UCSD-AML1 (cell line): ENCODE results near the gene MICU1.
"Not testable (repeated sequence)": the region's sequence is repeated elsewhere in the genome, so short reads cannot be mapped to it uniquely, and the experiment has no call there.

Source experiments
- DNase-seq: peaks from one replicate; lab custom pipeline; 2025; ENCODE audit not compliant: unreplicated experiment; lab: John Stamatoyannopoulos, UW

MICU1 gene

DNA sequence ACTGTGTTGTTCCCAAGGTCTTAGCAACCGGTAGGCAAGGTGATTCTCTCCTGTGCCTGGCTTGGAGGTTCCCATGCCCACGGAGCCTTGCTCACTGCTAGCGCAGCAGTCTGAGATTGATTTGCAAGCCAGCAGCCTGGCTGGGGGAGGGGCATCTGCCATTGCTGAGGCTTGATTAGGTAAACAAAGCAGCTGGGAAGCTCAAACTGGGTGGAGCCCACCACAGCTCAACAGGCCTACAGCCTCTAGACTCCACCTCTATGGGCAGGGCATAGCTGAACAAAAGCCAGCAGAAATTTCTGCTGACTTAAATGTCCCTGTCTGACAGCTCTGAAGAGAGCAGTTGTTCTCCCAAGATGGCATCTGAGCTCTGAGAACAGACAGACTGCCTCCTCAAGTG, 230.3 kb downstream of the MICU1 start:
- DNase-seq, result not testable (repeated sequence)

GRCh38 chr10:72392571-72392970, 233.3 kb downstream of the MICU1 start:
- DNase-seq, result no peak

GRCh38 chr10:72390764-72391163, 235.1 kb downstream of the MICU1 start:
- no peak for DNase-seq

GRCh38 chr10:72389716-72390115, 236.2 kb downstream of the MICU1 start:
- no peak for DNase-seq

GRCh38 chr10:72389014-72389413, 236.9 kb downstream of the MICU1 start:
- DNase-seq, result no peak

GRCh38 chr10:72388062-72388461, 237.8 kb downstream of the MICU1 start:
- DNase-seq, result no peak

GRCh38 chr10:72386916-72387586, 238.8 kb downstream of the MICU1 start:
- DNase-seq, result no peak

DNA sequence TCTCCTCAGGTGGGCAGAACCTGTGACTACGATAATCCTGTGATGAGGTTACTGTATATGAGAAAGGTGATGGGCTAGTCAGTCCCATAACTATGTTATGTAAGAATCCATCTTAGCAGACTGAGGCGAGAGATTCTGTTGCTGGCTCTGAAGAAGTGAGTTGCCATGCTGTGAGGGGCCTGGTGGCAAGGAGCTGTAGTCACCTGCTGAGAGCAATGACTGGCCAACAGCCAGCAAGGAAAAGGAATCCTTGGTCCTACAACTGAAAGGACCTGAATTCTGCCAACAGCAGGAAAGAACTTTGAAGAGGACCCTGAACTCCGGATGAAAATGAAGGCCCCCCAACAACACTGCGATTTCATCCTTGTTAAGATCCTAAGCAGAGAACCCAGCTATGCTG, 240.2 kb downstream of the MICU1 start:
- no peak for DNase-seq

DNA sequence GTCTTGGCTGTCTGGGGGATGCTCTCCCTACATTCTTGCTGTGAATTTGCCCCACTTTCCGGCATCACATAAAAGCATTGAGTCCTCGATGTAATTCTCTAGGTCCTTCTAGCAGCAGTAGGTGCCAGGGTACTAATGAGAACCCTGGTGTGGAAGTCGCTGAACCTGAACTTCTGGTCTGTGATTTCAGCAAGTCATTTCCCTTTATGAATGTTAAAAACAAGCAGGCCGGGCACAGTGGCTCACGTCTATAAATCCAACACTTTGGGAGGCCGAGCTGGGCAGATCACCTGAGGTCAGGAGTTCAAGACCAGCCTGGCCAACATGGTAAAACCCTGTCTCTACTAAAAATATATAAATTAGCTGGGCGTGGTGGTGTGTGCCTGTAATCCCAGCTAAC, 240.9 kb downstream of the MICU1 start:
- not testable (repeated sequence) for DNase-seq

DNA sequence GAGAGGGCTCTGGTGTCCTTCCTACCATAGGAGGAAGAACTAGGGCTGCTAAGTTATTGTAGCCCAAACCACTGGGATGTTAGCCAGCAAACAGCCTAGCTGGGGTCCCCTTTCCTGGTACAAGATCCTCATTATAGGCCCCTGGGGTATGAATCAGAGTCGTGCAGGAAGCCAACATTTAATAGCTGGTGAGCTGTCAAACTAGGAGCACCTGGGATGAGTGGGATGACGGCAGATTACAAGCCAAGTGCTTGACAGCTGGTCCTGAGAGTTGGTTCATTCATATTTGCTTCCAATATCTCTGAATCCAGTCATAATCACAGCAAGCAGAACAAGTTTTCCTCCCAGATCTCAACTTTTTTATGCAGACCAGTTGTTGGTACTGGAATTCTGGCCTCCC, 246.1 kb downstream of the MICU1 start:
- no peak for DNase-seq

DNA sequence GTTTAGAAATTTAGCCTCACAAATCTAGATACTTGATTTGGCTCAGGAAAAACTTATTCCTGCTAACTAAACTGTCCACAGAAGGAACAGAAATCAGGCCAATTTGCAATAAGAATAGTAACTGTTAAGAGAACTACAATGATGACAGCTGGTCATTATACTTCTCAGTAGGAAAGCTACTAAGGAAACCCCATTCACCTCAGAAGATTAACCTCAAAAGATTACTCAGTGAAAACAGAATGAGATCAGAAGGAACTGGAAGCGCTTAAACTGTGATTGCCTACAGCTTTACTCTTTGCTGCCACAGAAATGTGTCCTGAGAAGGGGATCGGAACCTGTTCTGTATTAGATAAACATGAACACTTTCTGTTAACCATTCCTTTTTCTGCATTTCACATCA, 246.8 kb downstream of the MICU1 start:
- DNase-seq, result no peak

- peak; percentile 17 for DNase-seq
These were observed 250.3 kb downstream of the MICU1 start for GRCh38 chr10:72375585-72375984.

DNA sequence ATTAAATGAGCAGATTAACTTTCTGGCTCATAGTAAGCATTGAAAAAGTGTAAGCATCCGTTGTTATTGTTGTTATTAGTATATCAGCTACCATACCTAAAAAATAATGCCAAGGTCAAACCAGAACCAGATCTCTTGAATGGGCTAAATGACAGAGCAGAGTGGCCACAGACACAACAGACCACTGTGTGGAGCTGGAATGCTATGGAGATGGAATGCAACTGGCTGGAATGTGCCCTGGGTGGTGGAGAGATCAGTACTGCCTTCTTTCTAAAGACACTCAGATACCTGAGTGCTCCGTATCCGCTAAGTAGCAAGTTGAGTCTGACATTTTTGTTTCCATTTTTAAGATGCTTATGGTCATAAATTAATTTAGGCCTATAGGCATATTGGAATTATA, 250.7 kb downstream of the MICU1 start:
- no peak for DNase-seq

GRCh38 chr10:72370201-72370722, 255.6 kb downstream of the MICU1 start:
- no peak for DNase-seq

DNA sequence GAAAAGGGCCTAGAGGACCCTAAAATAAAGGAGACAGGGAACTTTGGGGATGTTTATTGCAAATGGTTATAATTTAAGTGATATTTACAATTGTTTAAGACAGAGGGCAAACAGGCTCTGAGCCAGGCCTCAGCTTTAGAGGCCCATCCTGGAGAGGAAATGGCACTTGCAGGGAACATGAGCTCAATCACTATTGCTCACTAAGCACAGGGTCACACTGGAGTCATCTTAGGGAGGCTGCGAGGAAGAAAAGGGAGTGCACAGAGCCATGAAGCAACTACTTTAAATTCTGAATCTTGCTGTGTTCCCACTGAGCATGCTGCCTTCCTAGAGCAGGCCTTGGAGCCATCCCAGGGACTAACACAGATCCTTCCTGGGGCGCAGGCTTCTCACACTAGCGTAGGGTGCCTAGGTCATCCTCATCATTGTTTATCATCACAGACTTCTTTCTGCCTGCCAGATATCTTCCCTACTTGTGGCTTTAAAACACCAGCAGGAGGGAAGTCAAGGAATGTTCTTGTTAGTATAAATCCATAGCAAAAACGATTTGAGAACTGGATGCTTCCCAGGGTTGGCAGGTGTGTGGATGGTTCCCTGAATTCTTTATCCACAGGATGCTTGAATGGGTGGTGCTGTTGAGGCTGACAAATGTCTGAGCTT, 258.4 kb downstream of the MICU1 start:
- no peak for DNase-seq

DNA sequence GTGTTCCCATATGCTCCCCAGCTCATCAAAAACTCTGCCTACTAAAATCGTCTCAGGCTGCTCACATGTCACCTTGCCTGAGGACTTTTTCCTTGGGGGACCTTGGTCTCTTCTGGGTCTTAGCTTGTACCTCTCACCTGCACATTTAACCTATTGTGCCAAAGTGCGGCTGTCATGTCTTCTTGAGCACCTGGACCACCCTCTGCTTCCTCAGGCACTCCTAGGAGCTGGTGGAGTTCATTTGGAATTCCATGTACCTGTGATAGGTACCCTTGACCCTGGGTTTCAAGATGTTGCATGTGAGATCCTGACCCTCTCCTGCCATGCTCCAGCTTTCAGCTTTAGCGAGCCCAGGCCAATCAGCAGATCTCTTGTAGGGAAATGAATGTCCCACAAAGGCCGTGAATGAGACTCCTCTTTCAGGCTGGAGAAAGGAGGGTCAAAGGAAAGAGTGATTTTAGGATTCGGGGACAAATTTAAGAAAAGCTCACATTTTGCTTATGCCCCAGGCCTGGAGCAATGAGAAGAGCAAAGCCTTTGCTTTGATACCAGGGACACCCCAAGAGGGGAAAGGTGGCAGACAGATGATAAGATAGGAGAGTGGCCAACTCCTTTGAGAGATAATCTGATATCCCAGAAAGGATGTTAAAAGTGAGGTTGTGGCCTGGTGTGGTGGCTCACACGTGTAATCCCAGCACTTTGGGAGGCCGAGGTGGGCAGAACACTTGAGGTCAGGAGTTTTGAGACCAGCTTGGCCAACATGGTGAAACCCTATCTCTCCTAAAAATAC, 260.6 kb downstream of the MICU1 start:
- DNase-seq, result no peak

- peak; percentile 81 for DNase-seq
These were observed 261.6 kb downstream of the MICU1 start for GRCh38 chr10:72364239-72364777.

DNA sequence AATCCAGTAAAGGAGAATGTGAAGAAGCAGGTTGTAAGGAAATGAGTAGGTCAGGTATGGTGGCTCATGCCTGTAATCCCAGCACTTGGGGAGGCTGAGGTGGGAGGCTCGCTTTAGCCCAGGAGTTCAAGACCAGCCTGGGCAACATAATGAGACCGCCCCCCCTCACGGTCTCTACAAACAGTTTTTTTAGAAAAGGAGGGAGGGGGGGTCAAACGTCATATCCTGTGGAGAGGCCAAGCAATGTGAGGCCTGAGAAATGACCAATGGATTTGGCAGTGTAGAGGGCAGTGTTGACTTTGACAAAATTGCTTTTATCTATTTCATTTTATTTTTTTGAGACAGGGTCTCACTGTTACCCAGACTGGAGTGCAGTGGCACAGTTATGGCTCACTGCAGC, 268.9 kb downstream of the MICU1 start:
- DNase-seq, result no peak

GRCh38 chr10:72356115-72356514, 269.8 kb downstream of the MICU1 start:
- no peak for DNase-seq

- DNase-seq, result no peak
These were observed 270.7 kb downstream of the MICU1 start for GRCh38 chr10:72355214-72355555.

GRCh38 chr10:72354356-72355213, 271.3 kb downstream of the MICU1 start, which contains the start of gene DNAJB12:
TSS of gene DNAJB12 (minus strand) at chr10:72354919. CDS start at chr10:72354897, 22 bp downstream.
- peak; percentile 95 for DNase-seq
